ENCODE results near the gene GLB1L3.

GLB1L3 gene

GRCh38 chr11:134345237-134345550, 69.0 kb downstream of the GLB1L3 start:
- no peak for DNase-seq
- no peak for TF ChIP-seq POLR2A (IDR thresholded peaks at IDR 0.05; ENCODE audit: low read length)
- TF ChIP-seq GATA1 (IDR thresholded peaks at IDR 0.05; ENCODE audit: low read depth, low read length): no peak

- no peak for DNase-seq
- TF ChIP-seq GATA1 (IDR thresholded peaks at IDR 0.05; ENCODE audit: low read depth, low read length) (no peak), POLR2A (IDR thresholded peaks at IDR 0.05; ENCODE audit: low read length) (no peak)
Observed at GRCh38 chr11:134346101-134346975, 70.2 kb downstream of the GLB1L3 start.

- TF ChIP-seq GATA1 (IDR thresholded peaks at IDR 0.05; ENCODE audit: low read depth, low read length) (no peak), POLR2A (IDR thresholded peaks at IDR 0.05; ENCODE audit: low read length) (no peak)
- DNase-seq: no peak
Observed at GRCh38 chr11:134346976-134347350, 70.8 kb downstream of the GLB1L3 start.

DNA sequence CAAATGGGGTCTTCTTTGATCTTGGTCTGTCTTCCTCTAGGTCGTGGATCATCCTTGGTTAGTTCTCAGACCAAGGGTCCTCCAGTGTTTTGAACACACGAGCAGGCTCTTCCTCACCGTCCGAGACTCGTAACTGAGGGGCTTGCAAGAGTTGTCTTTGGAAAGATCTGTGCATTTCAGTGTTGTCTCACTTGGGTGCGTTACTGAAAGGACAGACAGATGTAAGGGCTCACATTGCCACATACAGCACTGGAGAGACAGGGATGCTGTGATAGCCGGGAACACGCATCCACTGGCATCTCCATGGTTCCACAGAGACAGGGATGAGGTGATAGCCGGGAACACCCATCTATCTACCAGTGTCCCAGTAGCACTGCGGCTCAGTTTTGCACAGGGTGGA, 71.3 kb downstream of the GLB1L3 start:
- no peak for DNase-seq
- TF ChIP-seq POLR2A (IDR thresholded peaks at IDR 0.05; ENCODE audit: low read length) (no peak), GATA1 (IDR thresholded peaks at IDR 0.05; ENCODE audit: low read depth, low read length) (no peak)

DNA sequence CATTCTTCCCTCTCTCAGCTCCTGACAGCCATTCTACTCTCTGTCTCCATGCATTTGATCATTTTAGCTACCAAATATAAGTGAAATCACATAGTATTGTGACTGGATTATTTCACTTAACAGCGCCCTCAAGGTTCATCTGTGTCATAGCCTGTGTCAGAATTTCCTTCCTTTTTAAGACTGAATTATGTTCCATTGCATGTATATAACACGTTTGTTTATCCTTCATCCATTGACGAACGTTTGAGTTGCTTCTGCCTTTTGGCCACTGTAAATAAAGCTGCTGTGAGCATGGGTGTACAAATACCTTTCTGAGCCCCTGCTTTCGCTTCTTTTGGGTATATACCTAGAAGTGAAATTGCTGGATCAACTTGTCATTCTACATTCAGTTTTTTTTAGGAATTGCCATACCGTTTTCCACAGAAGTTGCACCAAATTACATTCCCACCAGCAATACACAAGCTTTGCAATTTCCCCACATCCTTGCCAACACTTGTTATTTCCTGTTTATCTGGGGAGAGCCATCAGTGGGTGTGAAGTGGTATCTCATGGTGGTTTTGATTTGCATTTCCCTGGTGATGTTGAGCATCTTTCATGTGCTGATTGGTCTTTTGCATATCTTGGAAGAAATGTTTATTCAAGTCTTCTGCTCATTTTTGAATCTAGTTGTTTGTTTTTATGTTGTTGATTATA, 73.1 kb downstream of the GLB1L3 start:
- TF ChIP-seq POLR2A (IDR thresholded peaks at IDR 0.05; ENCODE audit: low read length) (no peak), GATA1 (IDR thresholded peaks at IDR 0.05; ENCODE audit: low read depth, low read length) (no peak)
- DNase-seq: no peak

DNA sequence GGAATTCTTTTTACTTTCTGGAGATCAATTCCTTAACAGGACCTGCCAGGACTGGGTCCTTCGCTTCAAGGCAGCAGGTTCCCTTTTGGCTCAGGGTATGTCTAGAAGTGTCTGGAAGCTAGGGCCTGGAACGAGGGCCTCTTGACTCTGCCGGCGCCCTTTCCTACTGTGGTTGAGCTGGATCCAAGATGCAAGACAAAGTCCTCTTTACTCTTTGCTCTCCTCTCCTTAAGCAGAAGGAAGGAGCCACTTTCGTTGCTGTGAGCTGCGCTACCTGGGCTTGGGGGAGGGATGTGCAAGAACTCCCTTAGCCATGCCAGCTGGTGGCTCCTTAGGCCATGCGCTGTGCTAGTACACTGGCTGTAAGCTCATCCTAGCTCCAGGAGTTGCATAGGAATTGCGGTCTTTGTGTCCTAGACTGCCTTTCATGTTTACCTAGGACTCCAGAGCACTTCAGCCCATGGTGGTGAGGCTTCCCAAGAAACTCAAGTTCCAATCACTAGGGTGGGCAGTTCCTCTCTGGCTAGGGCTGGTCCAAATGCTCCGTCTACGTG, 73.7 kb downstream of the GLB1L3 start:
- no peak for DNase-seq
- TF ChIP-seq POLR2A (IDR thresholded peaks at IDR 0.05; ENCODE audit: low read length): no peak
- TF ChIP-seq GATA1 (IDR thresholded peaks at IDR 0.05; ENCODE audit: low read depth, low read length): no peak

GRCh38 chr11:134350381-134350780, 74.2 kb downstream of the GLB1L3 start:
- TF ChIP-seq POLR2A (IDR thresholded peaks at IDR 0.05; ENCODE audit: low read length) (no peak), GATA1 (IDR thresholded peaks at IDR 0.05; ENCODE audit: low read depth, low read length) (no peak)
- no peak for DNase-seq

- DNase-seq: no peak
- no peak for TF ChIP-seq GATA1 (IDR thresholded peaks at IDR 0.05; ENCODE audit: low read depth, low read length)
- TF ChIP-seq POLR2A (IDR thresholded peaks at IDR 0.05; ENCODE audit: low read length): no peak
Observed at GRCh38 chr11:134352111-134352510, 75.9 kb downstream of the GLB1L3 start.

- TF ChIP-seq GATA1 (IDR thresholded peaks at IDR 0.05; ENCODE audit: low read depth, low read length) (no peak), POLR2A (IDR thresholded peaks at IDR 0.05; ENCODE audit: low read length) (no peak)
- DNase-seq: no peak
Observed at GRCh38 chr11:134355136-134355535, 79.0 kb downstream of the GLB1L3 start.

DNA sequence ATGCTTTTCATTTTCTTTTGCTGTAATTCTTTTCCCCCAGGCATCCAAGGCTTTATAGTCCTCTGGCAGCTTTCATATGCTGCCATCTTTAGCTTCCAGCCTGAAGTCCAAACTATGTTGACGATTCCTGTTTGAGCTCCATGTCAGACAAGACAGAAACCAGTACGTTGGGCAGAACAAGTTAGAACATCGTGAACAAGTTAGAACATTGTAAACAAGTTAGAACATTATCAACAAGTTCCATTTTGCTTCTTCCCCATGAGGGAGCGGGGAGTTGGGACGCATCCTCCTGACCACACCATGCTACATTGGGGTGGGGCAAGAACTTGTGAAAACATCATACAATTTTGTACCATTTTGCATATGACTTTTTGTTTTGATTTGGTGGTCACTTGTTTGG, 79.5 kb downstream of the GLB1L3 start:
- TF ChIP-seq GATA1 (IDR thresholded peaks at IDR 0.05; ENCODE audit: low read depth, low read length) (no peak), POLR2A (IDR thresholded peaks at IDR 0.05; ENCODE audit: low read length) (no peak)
- DNase-seq: no peak

DNA sequence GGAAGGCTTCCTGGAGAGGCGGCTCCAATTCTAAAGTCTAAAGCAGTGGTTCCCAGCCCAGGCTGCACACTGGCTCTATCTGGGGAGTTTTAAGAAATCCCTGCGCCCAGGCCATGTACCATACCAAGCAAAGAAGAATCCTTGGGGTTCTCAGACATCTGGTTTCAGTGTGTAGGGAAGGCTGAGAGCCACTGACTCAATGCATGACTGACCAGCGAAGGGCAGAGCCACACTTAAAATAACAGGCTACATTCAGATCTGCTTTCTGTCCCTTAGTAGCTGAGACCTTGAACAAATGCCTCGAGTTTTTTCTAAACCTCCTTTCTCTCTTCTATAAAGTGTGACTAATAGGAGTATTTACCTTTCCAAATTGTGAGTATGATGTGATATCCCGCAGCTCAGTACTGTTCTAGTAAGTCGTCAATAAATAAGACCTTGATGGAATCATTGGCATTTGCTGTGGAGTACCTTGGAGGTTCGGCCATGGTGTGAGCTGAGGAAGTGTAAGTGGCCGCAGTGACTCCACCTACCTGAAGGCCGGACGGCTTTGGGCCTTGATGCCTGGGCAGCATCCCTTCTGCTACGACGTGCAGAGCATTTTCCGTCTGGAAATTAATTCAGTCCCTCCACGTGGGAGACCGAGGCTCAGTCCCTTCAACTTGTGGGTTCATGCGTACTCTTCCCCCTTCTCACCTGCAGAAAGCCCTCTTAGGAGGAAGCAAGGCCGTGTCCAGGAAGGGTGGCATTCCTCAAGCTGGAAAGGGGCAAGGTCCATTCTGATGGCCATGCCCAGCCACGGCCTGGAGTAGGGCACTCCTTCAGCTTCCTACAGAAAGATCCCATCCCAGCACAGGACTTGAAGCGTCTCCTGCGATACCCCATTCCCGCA, 80.7 kb downstream of the GLB1L3 start:
- TF ChIP-seq POLR2A (IDR thresholded peaks at IDR 0.05; ENCODE audit: low read length): no peak
- no peak for TF ChIP-seq GATA1 (IDR thresholded peaks at IDR 0.05; ENCODE audit: low read depth, low read length)
- no peak for DNase-seq

- TF ChIP-seq GATA1 (IDR thresholded peaks at IDR 0.05; ENCODE audit: low read depth, low read length): no peak
- no peak for TF ChIP-seq POLR2A (IDR thresholded peaks at IDR 0.05; ENCODE audit: low read length)
- DNase-seq: no peak
Observed at GRCh38 chr11:134357545-134357839, 81.3 kb downstream of the GLB1L3 start.

- DNase-seq: no peak
- TF ChIP-seq POLR2A (IDR thresholded peaks at IDR 0.05; ENCODE audit: low read length): no peak
- TF ChIP-seq GATA1 (IDR thresholded peaks at IDR 0.05; ENCODE audit: low read depth, low read length): no peak
Observed at GRCh38 chr11:134358165-134358855, 82.1 kb downstream of the GLB1L3 start.
